ENCODE results near the gene RAP1A.
"Not testable (repeated sequence)": the region's sequence is repeated elsewhere in the genome, so short reads cannot be mapped to it uniquely, and the experiment has no call there.

The RAP1A gene

DNA sequence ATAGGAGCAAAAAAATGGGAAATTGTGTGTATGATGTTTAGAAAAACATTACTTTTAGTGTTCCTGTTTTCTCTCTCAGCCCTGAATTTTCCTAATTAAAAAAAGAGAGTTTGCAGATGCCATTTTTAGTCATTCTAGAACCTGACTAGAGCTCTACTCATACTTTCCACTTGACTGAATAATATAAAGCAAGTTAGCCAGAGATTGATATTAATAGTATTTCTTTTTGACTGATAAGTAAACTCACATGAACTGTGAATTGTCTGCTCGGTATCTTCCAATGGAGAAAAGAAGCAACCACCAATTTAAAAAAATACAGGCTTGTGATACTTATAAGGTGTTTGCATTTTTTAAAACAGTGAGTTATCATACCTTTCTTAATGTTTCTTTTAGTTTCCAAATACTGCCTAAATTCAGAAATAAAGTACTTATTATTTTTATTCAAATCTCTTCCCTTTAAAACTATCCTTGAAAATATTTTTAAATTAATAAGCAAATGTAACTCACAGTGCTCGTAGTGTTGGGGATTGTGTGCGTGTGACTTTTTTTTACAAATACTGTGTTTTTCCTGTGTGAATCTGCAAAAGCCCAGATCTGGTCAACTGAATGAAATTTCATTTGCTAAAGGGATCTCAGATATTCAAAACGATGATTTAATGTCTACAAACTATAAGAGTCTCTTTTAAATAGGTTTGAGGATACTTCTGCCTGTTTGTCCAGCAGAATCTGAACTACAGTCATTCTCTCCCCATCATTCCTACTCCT, 9.8 kb downstream of the RAP1A start:
- DNase-seq (ENCODE audit: low spot score), result no peak

DNA sequence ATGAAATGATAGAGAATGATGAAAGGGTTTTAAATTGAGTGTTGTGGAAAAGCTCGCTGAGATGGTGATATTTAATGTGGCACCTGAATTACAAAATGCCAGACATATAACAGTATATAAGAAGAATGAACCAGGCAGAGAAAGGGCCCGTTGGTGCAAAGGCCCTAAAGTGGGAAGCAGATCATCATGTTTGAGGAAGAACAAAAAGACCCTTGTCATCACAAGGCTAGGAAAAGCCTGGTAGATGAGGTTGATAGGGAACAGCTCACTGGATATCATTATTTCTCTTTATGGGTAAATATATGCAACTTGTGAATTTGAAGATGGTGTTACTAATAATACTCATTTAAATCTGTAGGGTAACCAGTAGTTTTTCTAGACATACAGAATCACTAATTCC, 11.0 kb downstream of the RAP1A start:
- DNase-seq (ENCODE audit: low spot score), result no peak

DNA sequence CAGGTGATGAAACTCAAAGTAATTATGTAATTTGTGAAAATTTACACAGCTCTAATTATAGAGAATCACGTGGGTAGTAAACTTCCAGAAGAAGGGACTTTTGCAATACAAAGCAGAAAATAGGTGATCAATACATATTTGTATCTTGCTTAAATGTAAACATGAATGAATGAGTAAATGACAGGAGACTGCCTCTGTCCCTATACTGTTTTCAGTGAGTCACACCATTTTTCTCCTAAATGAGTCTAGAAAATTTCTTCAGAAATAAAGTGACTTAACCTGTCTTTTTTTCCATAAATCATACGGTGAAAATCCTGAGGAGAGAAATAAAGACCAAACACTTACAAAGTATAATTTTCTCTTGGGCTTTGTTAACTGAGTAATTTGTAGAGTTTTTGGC, 11.9 kb downstream of the RAP1A start:
- DNase-seq (ENCODE audit: low spot score), result no peak

DNA sequence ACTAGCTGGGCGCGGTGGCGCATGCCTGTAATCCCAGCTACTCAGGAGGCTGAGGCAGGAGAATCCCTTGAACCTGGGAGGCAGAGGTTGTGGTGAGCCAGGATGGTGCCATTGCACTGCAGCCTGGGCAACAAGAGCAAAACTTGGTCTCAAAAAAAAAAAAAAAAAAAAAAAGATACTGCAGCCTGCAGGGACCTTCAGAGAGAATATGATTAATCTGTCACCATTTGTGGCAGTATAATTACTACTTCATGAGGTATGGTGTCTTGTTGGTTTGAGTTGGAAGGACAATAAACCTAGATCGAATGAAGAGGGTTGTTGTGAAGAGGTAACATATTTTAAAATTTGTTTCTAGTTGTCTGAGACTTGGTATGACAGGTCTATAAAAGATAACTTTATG, 13.2 kb downstream of the RAP1A start:
- DNase-seq (ENCODE audit: low spot score), result not testable (repeated sequence)

DNA sequence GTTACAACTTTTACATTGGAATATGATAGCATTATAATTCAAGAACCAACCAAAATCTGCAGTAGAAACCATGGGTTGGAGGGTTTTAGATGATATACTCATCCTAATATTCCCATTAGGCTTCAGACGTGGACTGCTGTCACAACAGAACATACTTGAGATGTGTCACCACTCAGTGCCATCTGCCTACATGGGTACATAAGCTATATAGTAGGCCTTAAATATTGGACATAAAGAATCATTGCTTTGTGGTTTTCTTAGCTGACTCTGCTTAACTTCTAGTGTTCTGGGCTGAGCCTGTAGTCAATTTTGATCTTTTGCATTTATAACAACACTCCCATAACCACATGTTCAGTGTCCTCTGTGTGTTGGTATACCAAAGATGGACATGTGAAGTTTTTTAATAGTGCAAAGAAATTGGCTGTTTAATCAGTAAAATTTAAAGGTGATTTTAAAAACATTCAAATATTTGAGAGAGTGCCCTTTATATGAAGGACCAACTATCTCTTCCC, 14.2 kb downstream of the RAP1A start:
- DNase-seq (ENCODE audit: low spot score), result no peak

DNA sequence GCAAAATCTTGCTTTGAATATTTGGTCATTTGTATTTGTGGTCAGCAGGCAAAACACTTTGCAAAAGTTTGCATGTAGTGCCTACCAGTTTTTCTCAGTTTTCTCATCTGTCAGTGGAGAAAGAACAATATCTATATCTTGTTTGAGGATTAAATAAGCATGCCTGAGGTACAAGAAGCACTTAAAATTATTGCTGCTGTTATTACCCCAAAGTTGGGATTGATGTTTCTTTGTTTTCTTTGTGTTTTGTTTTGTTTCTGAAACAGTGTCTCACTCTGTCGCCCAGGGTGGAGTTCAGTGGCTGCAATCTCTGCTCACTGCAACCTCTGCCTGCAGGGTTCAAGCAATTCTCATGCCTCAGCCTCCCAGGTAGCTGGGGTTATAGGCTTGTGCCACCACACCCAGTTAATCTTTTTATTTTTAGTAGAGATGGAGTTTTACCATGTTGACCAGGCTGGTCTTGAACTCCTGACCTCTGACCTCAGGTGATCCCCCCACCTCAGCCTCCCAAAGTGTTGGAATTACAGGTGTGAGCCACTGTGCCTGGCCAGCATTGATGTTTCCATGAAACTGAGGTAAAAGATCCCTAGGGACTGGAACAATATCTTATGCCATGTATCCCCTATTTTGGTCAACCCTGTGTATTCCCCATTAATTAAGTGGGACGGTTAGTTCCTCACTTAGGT, 15.9 kb downstream of the RAP1A start:
- no peak for DNase-seq (ENCODE audit: low spot score)

DNA sequence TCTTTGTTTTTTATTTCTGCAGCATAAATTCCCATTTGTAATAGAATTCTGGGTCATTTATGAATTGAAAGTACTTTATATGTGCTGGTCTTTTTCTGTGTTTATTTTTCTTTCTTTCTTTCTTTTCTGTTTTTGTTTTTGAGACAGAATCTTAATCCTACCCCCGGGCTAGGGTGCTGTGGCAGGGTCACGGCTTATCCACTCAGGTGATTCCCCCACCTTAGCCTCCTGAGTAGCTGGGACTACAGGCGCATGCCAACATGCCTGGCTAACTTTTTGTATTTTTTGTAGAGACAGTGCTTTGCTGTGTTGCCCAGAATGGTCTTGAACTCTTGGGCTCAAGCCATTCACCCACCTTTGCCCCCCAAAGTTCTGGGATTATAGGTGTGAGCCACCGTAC, 18.7 kb downstream of the RAP1A start:
- DNase-seq (ENCODE audit: low spot score), result no peak

DNA sequence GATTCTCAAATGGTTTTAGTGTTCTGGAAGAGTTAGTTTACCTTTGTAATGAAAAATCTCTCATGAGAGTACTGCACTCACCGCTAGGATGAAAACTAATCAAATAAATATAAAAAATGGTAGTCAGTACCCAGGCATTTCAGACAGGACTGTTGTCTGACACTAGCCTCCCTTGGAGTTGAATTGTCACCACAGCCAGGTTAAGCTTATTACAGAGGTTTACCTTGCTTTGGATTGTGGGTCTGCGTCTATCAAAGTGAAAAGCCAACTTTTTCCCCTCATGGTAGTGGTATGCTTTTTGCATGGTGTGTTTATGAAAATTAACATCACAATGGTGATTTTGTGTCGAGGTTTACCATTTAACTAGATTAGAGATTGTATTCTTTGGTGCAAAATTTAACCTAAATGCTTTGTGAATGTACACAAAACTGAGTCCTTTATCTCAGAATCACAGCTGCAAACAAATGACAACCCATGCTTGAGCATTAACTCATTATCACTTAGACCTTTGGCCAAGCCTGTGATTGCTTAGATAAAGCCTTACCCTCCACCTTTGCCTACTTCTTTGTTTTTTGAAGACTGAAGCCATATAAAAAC, 20.1 kb downstream of the RAP1A start:
- no peak for DNase-seq (ENCODE audit: low spot score)

DNA sequence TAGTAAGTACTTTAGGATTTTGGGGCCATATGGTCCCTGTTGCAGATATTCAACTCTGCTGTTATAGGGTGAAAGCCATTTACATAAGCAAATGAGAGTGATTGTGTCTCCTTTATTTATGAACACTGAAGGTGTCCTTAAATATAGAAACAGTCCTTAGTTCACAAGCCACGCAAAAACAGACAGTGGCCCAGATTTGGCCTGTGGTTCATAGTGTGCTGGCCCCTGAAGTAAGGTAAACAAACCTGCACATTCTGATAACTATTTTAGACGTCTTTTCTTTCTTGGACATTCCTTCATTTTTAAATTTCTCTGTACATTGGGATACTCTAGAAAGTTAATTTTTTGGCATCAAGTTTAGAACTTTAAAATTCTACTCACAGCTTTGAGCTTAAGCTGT, 23.5 kb downstream of the RAP1A start:
- no peak for DNase-seq (ENCODE audit: low spot score)

DNA sequence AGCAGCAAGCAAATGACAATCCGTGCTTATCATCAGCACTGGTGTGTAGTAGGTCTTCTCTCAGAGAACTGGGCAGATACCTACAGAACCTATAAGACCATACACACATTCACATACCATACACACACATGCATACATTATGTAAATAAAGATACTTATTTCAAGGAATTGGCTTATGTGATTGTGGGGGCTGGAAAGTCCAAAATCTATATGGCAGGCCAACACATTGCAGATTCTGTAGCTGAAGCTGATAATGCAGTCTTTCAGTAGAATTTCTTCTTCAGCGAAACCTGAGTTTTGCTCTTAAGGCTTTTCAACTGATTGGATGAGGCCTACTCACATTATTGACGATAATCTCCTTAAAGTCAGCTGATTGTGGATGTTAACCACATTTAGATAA, 24.1 kb downstream of the RAP1A start:
- no peak for DNase-seq (ENCODE audit: low spot score)

DNA sequence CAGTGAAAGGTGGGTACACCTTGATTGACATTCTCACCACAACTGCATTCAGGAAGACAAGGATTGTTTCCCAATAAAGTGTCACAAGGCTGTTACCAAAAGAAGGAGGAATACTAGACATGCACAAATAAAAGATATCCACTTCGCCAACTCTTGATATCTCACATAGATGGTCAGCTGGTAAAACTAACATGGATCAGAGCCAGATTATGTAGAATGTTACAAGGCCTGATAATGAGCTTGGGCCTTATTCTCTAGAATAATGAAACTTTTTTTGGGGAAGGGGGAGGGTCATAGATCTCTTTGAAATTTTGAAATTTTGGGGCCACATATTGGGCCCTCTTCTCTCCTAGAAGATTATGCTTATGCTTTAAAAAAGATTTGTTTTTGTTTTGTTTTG, 24.9 kb downstream of the RAP1A start:
- DNase-seq (ENCODE audit: low spot score), result no peak

DNA sequence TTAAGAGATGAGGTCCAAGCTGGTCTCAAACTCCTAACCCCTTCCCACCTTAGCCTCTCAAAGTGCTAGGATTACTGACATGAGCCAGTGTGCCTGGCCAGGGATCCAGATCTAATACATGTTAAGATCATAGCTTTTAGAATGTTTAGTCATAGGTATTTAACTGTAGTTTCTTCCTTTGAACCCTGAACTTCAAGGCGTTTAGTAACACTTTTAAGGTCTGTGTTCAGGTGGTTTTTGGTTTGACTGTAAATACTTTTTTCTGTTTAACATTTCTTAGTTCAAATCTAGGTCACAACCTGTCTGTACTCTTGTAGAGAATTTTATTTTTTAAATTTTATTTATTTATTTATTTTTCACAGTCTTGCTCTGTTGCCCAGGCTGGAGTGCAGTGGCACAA, 28.1 kb downstream of the RAP1A start:
- DNase-seq (ENCODE audit: low spot score), result no peak

DNA sequence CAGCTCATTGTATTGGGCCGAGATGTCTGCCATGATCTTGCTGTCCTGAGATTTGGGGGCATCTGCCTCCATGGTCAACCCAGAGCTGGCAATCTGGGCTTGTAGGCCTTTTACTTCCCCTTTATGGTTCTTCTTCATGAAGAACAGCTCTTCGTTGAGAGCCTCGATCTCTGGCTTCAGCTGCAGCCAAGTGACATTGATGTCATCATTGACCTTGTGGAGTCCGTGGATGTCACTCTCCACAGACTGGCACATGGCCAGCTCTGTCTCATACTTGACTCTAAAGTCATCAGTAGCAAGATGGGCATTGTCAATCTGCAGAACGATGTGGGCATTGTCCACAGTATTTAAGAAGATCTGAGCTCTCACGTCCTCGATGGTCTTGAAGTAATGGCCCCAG, 29.2 kb downstream of the RAP1A start:
- no peak for DNase-seq (ENCODE audit: low spot score)

DNA sequence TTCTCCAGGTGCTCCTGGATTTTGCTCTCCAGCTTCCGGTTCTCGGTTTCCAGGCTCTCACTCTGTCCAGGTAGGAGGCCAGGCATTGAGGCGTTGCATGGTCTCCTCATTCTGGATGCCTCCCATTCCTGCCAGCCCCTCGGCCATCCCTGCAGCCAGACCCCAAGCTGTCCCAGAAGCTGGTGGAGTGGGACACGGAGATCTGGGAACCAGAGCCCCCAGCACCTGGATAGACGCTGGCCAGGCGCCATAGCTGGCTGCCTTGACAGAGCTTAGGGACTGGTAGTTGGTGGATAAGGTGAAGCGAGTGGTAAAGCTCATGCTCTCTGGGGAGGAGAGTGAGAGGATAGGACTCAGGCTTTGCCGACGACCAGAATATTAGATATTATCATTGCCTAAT, 29.6 kb downstream of the RAP1A start:
- DNase-seq (ENCODE audit: low spot score), result no peak

DNA sequence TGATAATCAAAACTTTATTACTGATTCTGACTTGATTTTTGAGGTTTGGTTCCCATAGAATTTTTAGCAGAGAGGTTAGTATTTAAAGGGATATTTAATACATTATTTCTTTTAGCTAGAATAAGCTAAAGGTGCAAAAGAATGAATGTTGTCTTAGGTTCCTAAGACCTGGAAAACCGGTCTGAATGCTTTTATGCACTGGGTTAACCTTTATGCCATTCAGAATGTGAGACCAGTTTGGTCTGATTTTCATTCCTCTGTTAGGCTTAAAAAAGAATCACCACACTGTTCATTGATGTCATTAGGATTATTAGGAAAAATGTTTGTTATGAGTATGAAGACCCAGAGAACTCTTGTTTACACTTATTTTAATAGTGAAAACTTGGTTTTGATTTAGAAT, 30.1 kb downstream of the RAP1A start:
- DNase-seq (ENCODE audit: low spot score), result no peak

DNA sequence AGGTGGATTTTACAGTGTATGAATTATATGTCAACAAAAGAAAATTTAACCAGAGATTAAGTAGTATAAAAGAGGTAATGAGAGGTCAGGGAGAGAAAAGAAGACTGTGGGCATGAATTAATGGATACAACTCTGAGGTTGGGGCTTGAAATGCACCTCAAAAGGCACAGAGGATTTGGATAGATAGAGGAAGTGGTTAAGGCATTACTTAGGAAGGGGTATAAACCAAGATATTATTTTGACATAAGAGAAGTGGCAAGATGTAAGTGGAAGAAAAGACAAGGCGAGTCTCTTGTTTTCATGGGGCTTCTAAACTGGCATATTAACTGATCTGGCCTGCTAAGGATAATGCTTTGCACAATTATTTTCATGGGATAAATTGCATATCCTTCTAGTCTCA, 34.1 kb downstream of the RAP1A start:
- no peak for DNase-seq (ENCODE audit: low spot score)

DNA sequence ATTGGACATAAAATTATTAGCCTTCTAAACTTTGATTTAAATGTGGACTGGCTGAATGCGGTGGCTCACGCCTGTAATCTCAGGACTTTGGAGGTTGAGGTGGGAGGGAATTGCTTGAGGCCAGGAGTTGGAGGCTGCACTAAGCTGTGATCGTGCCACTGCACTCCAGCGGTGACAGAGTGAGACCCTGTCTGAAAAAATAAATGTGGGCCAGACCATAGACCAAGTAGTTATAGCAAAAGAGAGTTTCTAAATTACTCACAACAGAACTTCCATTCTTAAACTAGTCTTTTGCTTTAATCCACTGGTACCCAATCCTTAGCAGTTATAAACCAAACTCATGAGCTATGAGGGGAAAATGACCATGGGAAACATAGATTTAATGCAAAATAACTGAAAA, 35.2 kb downstream of the RAP1A start:
- no peak for DNase-seq (ENCODE audit: low spot score)

DNA sequence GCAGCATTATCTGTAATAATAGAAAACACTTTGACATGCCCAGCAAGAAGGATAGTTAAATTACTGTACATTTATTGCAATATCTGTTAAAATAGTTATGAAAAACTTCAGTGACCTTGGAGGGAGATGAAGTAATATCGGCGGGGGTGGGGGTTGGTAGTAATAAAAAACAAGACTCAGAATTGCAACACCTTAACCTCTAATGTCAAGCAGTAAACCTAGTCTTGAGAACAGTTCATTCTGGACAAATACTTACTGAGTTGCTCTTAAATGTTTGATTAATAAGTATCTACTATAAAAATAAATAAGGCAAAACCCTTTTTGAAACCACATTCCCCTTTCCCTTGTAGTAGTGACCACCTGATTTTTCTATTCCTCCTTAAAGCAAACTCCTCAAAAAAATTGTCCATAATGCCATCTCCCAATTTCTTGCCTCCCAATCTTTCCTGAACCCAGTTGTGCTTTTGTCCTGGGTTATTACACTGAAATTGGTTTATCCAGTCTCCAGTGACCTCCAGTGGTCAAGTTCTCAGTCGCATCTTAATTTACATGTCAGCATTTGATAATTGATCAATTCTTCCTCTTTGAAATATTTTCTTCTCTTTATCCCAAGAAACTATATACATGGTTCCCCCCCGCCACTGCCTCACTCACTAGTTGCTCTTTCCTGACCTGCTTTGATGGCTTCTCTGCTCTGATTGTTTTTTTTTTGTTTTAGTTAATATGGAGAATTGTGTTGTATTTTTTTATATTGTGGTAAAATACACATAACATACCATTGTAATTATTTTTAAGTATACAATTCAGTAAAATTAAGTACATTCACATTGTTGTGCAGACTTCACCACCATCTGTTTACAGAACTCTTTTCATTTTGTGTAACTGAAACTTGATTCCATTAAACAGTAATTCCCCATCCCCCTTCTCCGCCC, 36.8 kb downstream of the RAP1A start:
- peak; percentile 13 for DNase-seq (ENCODE audit: low spot score)

DNA sequence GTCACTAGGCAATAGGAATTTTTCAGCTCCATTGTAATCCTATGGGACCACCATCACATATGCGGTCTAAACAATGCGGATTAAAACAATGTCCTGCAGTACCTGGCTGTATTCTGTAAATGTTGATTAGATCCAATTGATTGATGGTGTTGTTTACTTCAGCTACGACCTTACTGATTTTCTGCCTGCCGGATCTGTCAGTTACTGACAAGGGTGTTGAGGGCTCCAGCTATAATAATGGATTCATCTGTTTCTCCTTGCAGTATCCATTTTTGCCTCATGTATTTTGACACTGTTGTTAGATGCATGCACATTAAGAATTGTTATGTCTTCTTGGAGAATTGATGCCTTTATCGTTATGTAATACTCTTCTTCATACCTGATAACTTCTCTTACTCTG, 39.0 kb downstream of the RAP1A start:
- no peak for DNase-seq (ENCODE audit: low spot score)

DNA sequence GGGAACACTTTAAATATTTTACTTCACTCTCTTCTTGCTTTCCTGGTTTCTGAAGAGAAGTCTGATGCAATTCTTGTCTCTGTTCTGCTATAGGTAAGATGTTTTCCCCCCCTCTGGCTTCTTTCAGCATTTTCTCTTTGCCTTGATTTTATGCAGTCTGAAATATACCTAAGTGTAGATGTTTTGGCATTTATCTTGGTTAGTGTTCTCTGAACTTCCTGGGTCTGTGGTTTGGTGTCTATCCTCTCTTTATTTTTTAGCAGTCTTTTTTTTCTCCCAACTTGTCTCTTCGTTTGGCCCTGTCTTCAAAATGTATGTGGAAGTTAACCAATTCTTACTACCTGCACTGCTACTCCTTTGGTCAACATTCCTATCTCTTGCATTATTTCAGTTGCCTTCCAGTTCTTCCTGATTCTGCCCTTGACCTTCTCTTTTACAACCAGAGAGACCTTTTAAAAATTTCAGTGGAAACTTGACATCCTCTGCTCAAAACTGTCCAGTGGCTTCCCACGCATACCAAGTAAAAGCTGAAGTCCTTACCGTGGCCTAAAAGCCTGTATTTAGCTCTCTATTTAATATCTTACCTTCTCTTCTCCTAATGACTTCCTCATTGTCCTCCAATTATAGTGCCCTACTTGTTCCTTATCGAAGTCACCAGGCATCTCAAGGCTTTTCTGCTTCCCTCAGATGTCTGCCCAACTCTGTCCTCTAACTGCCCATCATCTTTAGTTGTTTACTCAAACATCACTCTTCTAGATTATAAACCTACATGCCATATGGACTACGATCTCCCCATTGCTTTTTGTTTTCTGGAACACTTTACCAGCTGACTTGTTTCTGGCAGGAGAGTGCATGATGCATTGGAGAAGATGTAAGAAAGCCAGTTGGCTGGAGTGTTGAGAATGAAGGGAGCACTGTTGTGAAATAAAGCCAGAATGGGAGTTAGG, 40.9 kb downstream of the RAP1A start:
- DNase-seq (ENCODE audit: low spot score), result no peak

DNA sequence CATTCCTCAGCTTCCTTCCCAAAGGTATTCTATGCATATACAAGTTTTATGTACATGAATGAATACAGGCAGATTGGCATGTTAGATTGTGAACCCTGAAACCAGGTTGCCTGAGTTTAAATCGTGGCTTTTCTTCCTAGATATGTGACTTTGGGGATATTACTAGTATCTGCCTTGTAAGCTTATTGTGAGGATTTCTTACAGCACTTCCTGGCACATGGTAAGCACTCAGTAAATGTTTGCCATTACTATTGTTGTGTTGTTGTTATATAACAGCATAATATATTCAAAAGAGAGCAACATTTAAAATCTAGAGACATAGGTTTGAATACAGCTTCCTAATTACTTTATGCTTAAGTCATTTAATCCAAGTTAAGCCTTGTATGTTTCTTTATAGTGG, 45.1 kb downstream of the RAP1A start:
- no peak for DNase-seq (ENCODE audit: low spot score)

Data from HuH-7.5 (cell line).